Activated CD4-positive, alpha-beta T cell treated with anti-CD3 and anti-CD28 coated beads, Interleukin-2, amount 10 ng/mL, durations not matched to agents 24 days and 14 days (primary cell): Measurements from ENCODE around the gene SHROOM1. TPM values are rescaled to one million over a fixed set of nuclear protein-coding genes. Genes with fewer than 3 reads are reported as not detected.
"Not testable (repeated sequence)": the region's sequence is repeated elsewhere in the genome, so short reads cannot be mapped to it uniquely, and the experiment has no call there.

Source experiments
- DNase-seq: peaks from one replicate; pipeline ENCODE4 v3.0.0; 2022
- H3K27ac Mint-ChIP-seq: one replicate; pipeline ENCODE4 v1.8.0; 2022; ENCODE audit warnings: mild to moderate bottlenecking, mixed read lengths
- H3K27me3 Mint-ChIP-seq: one replicate; pipeline ENCODE4 v1.8.0; 2022; ENCODE audit warnings: mixed read lengths
- H3K36me3 Mint-ChIP-seq: one replicate; pipeline ENCODE4 v1.8.0; 2022; ENCODE audit warnings: low read depth, mild to moderate bottlenecking, mixed read lengths
- H3K4me1 Mint-ChIP-seq: one replicate; pipeline ENCODE4 v1.8.0; 2021; ENCODE audit warnings: mixed read lengths
- H3K4me3 Mint-ChIP-seq: one replicate; pipeline ENCODE4 v1.8.0; 2022; ENCODE audit warnings: mild to moderate bottlenecking, moderate library complexity, mixed read lengths
- H3K9me3 Mint-ChIP-seq: one replicate; pipeline ENCODE4 v1.8.0; 2021; ENCODE audit warnings: mixed read lengths
- intact Hi-C: fragments of 100-400 bp; cut with micrococcal nuclease; formaldehyde crosslinking; loops from one replicate; pipeline ENCODE4 v1.15.1; 2023
- total RNA-seq: library from RNA; stranded (reverse); gene quantifications from 2 replicates; pipeline ENCODE4 v1.2.3, GENCODE V29; 2022

SHROOM1 gene
- total RNA-seq, 1 donor from 2014 or later: 5.3 TPM

DNA sequence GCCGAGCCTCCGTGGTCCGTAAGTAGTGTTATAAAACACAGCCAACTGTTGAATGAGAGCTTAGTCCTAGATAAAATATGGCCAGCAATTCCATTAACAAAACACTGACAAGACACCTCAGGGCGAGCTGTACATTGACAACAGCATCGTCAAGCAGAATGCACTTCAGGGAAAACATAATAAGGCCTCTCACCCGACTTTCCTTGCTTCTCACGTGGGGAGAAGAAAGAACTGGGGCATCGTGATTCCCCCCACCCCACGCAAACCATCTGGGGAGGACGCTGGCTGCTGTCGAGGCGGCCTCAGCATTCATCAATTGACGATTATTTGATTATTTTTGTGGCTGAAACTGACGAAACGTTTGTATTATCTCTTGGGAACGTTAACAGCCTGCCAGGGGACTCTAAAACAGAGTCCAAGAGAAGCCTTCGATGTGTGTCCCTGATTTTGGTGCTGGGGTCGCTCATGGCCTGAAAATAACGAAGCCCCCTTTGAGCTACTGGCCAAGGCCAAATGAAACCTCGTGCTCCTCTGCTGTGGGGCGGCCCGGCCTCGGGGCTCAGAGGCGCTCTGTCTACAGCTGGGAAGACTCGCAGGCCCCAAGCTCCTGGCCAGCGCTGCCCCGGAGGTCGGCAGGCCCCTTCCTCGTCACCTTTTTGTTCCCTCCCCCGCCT lies 35.4 kb upstream of the SHROOM1 start:
- Mint-ChIP-seq H3K4me3 (peak overlapping the region; percentile 95), H3K4me1 (peaks cover 24% of the 10 kb centered on the region), H3K9me3 (no peaks in the 10 kb centered on the region), H3K36me3 (peaks cover 31% of the 10 kb centered on the region), H3K27ac (peak overlapping the region; percentile 99), H3K27me3 (peaks cover 10% of the 10 kb centered on the region)
- no peak for DNase-seq
- intact Hi-C loops: loop anchor here (1.0 to 5.0 kb wide), 5 partner anchors 36 to 1069 kb away; partner anchors contain the start of genes FNIP1, KIF3A and SHROOM1

- H3K27me3 Mint-ChIP-seq: peaks cover 16% of the 10 kb centered on the region
- H3K36me3 Mint-ChIP-seq: no peaks in the 10 kb centered on the region
- peaks cover 8% of the 10 kb centered on the region for H3K4me1 Mint-ChIP-seq
- H3K27ac Mint-ChIP-seq: no peak overlapping the region
- intact Hi-C loops: no loop called here
- peaks cover 3% of the 10 kb centered on the region for H3K9me3 Mint-ChIP-seq
- DNase-seq: no peak
- no peak overlapping the region for H3K4me3 Mint-ChIP-seq
Observed at GRCh38 chr5:132860742-132861141, 30.3 kb upstream of the SHROOM1 start.

GRCh38 chr5:132859889-132860437 lies 29.5 kb upstream of the SHROOM1 start:
- Mint-ChIP-seq H3K36me3 (no peaks in the 10 kb centered on the region), H3K9me3 (peaks cover 3% of the 10 kb centered on the region), H3K27ac (no peak overlapping the region), H3K4me1 (peaks cover 2% of the 10 kb centered on the region), H3K4me3 (no peak overlapping the region), H3K27me3 (peaks cover 16% of the 10 kb centered on the region)
- intact Hi-C loops: no loop called here
- no peak for DNase-seq

GRCh38 chr5:132856011-132856410 lies 25.6 kb upstream of the SHROOM1 start:
- Mint-ChIP-seq H3K36me3 (no peaks in the 10 kb centered on the region), H3K4me3 (no peak overlapping the region), H3K4me1 (peaks cover 4% of the 10 kb centered on the region), H3K27ac (no peak overlapping the region), H3K9me3 (peaks cover 3% of the 10 kb centered on the region), H3K27me3 (peaks cover 9% of the 10 kb centered on the region)
- DNase-seq: no peak
- intact Hi-C loops: no loop called here

DNA sequence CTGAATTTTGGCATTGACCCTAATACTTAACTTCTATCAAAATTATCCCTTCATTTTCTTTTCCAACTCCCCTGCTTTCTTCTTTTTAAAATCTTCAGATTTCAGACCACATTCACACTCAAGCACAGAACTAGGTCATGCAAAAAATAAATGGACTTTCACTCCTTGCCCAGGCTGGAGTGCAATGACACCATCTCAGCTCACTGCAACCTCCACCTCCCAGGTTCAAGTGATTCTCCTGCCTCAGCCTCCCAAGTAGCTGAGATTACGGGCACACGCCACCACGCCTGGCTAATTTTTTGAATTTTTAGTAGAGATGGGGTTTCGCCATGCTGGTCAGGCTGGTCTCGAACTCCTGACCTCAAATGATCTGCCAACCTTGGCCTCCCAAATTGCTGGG lies 24.5 kb upstream of the SHROOM1 start:
- DNase-seq, H3K4me3 Mint-ChIP-seq, intact Hi-C loops: not testable (repeated sequence)

GRCh38 chr5:132854301-132854700 lies 23.9 kb upstream of the SHROOM1 start:
- no peak overlapping the region for H3K27ac Mint-ChIP-seq
- H3K27me3 Mint-ChIP-seq: peaks cover 5% of the 10 kb centered on the region
- H3K4me1 Mint-ChIP-seq: peaks cover 2% of the 10 kb centered on the region
- H3K4me3 Mint-ChIP-seq: no peak overlapping the region
- H3K36me3 Mint-ChIP-seq: no peaks in the 10 kb centered on the region
- no peak for DNase-seq
- peaks cover 3% of the 10 kb centered on the region for H3K9me3 Mint-ChIP-seq
- intact Hi-C loops: no loop called here

More for the DNA sequence above, 24.5 kb upstream of the SHROOM1 start:
- not testable (repeated sequence) for H3K27ac Mint-ChIP-seq, H3K4me1 Mint-ChIP-seq, H3K27me3 Mint-ChIP-seq, H3K36me3 Mint-ChIP-seq, H3K9me3 Mint-ChIP-seq

DNA sequence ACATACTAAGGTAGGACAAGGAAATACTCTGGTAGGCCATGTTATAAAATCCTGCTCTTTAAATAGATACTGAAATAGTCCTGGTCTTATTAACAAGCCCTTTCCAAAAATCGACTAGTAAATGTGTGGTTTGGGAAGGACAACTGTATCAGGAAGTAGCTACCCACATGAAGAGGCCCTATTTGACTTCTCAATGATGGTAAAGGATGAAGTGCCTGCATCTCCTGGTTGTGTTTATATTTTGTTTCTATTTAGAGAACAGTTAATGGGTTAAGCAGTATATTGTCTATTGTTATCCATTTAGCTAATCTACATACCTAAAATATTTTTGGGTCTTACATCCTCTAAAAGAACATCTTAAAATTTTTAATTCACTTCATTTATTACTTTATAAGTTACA lies 23.3 kb upstream of the SHROOM1 start:
- Mint-ChIP-seq H3K36me3 (no peaks in the 10 kb centered on the region), H3K4me3 (no peak overlapping the region), H3K9me3 (peaks cover 3% of the 10 kb centered on the region), H3K27ac (no peak overlapping the region), H3K27me3 (peaks cover 5% of the 10 kb centered on the region), H3K4me1 (peaks cover 2% of the 10 kb centered on the region)
- intact Hi-C loops: no loop called here
- no peak for DNase-seq

DNA sequence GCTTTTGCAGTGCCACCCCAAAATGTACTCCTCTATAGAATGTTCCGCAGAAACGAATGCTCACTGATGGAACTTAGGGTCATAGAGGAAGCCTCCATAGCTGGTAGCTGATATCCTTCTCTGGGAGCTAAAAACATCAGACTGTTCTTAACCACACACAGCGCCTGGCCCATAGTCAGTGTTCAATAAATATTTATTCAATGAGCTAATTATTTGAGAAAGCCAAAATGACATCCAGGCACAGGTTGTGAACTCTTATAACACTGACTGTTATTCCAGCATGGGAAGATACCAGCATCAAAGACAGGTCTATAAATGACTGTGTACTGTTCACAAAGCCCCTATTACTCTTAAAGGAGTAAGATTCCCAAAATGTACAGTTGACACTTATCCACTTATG lies 22.9 kb upstream of the SHROOM1 start:
- no peak overlapping the region for H3K27ac Mint-ChIP-seq

GRCh38 chr5:132850066-132850465 lies 19.6 kb upstream of the SHROOM1 start:
- intact Hi-C loops: no loop called here
- no peaks in the 10 kb centered on the region for H3K9me3 Mint-ChIP-seq
- peaks cover 2% of the 10 kb centered on the region for H3K4me1 Mint-ChIP-seq
- no peaks in the 10 kb centered on the region for H3K36me3 Mint-ChIP-seq
- H3K27me3 Mint-ChIP-seq: peaks cover 5% of the 10 kb centered on the region
- H3K27ac Mint-ChIP-seq: no peak overlapping the region
- no peak overlapping the region for H3K4me3 Mint-ChIP-seq
- DNase-seq: no peak

More for the DNA sequence above, 22.9 kb upstream of the SHROOM1 start:
- peaks cover 4% of the 10 kb centered on the region for H3K27me3 Mint-ChIP-seq
- intact Hi-C loops: no loop called here
- no peak overlapping the region for H3K4me3 Mint-ChIP-seq
- H3K36me3 Mint-ChIP-seq: no peaks in the 10 kb centered on the region
- DNase-seq: no peak
- peaks cover 3% of the 10 kb centered on the region for H3K9me3 Mint-ChIP-seq
- peaks cover 2% of the 10 kb centered on the region for H3K4me1 Mint-ChIP-seq

- DNase-seq: no peak
- Mint-ChIP-seq H3K27me3 (peaks cover 3% of the 10 kb centered on the region), H3K9me3 (no peaks in the 10 kb centered on the region), H3K36me3 (no peaks in the 10 kb centered on the region), H3K4me1 (peaks cover 2% of the 10 kb centered on the region), H3K4me3 (no peak overlapping the region), H3K27ac (no peak overlapping the region)
- intact Hi-C loops: no loop called here
Observed at GRCh38 chr5:132849347-132849746, 18.9 kb upstream of the SHROOM1 start.

DNA sequence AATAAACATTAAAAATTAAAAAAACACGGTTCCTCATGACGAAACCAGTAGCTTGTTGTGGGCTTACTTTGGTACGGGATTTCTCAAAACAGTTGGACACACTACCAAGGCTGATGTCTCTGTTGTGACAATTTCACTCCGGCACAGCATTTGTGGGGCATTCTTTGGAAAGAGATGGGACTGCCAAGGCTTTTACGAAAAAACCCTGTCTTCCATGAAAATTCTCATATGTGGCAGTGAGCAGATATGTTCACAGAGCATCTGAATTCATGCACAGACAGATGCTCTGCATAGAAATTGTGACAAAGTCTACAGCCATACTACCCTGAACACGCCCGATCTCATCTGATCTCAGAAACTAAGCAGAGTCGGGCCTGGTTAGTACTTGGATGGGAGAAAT lies 17.8 kb upstream of the SHROOM1 start:
- intact Hi-C loops: no loop called here
- Mint-ChIP-seq H3K9me3 (no peaks in the 10 kb centered on the region), H3K27ac (no peak overlapping the region), H3K4me3 (no peak overlapping the region), H3K27me3 (peaks cover 3% of the 10 kb centered on the region), H3K4me1 (no peaks in the 10 kb centered on the region), H3K36me3 (no peaks in the 10 kb centered on the region)
- no peak for DNase-seq

DNA sequence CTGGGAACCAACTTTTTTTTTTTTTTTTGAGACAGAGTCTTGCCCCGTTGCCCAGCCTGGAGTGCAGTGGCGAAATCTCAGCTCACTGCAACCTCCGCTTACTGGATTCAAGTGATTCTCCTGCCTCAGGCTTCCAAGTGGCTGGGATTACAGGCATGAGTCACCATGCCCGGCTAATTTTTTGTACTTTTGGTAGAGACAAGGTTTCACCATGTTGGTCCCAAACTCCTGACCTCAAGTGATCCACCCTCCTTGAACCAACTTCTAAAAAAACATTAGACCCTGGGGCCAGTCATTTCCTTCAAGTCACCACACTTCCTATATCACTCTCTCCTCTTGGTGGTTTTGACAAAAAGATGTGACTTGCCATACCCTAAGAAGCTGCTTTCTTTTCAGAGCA lies 10.9 kb upstream of the SHROOM1 start:
- intact Hi-C loops: no loop called here
- no peaks in the 10 kb centered on the region for H3K4me1 Mint-ChIP-seq
- H3K36me3 Mint-ChIP-seq: no peaks in the 10 kb centered on the region
- H3K4me3 Mint-ChIP-seq: no peak overlapping the region
- DNase-seq: no peak
- H3K9me3 Mint-ChIP-seq: no peaks in the 10 kb centered on the region
- H3K27ac Mint-ChIP-seq: no peak overlapping the region
- peaks cover 6% of the 10 kb centered on the region for H3K27me3 Mint-ChIP-seq

GRCh38 chr5:132840896-132841295 lies 10.4 kb upstream of the SHROOM1 start:
- Mint-ChIP-seq H3K36me3 (no peaks in the 10 kb centered on the region), H3K27me3 (peaks cover 6% of the 10 kb centered on the region)

DNA sequence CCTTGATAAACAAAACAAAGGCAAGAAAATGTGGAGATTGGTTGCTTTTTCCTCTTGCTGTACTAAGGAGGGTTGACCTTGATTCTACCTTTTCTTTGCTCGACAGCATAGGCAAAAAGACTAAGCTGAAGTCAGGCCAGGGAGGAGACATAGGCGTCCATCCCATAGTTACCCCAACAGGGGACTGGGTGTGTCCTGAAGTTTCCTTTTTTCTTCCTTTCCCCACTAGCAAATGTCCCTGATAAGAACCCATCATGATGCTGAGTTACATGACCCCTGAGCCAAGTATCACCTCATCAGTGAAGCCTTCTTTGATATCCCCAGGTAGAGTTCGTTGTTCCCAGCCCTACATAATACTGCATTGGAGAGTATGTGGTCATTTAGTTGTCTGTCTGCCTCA lies 9.9 kb upstream of the SHROOM1 start:
- intact Hi-C loops: no loop called here
- Mint-ChIP-seq H3K27ac (no peak overlapping the region), H3K4me3 (no peak overlapping the region), H3K4me1 (no peaks in the 10 kb centered on the region), H3K27me3 (peaks cover 5% of the 10 kb centered on the region), H3K36me3 (no peaks in the 10 kb centered on the region), H3K9me3 (no peaks in the 10 kb centered on the region)
- no peak for DNase-seq

More at GRCh38 chr5:132840896-132841295, 10.4 kb upstream of the SHROOM1 start:
- Mint-ChIP-seq H3K9me3 (no peaks in the 10 kb centered on the region), H3K4me3 (no peak overlapping the region), H3K4me1 (no peaks in the 10 kb centered on the region), H3K27ac (no peak overlapping the region)
- intact Hi-C loops: no loop called here
- DNase-seq: no peak
